ENCODE measurements around the gene OR5K4.

DNA sequence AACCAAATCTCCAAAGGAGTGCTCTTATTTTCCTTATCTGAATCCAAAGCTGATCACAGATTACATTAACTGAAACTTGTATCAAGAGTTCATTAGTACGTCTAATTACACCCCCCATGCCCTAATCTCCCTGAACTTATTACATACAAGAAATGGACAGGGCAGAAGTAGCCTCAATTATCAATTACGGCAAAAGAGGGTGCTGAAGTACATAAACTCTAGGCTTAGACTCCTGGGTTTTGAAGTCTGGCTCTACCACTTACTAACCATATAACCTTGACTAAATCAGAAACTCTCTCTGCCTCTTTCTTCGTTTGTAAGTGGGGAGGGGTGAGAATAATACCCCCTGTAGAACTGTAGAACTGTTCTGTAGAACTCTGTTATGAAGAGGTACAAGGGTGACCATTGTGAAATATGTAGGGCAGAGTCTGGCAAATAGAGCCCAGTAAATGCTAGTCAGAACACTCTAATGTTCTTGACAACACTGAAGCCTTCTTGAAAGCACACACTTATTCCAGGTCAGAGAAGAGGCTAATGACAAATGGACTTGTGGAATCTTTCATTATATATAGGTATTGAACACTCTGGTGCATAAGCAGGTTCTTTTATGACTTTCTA is 19.6 kb upstream of the OR5K4 start:
- TF ChIP-seq, protein P1, sequence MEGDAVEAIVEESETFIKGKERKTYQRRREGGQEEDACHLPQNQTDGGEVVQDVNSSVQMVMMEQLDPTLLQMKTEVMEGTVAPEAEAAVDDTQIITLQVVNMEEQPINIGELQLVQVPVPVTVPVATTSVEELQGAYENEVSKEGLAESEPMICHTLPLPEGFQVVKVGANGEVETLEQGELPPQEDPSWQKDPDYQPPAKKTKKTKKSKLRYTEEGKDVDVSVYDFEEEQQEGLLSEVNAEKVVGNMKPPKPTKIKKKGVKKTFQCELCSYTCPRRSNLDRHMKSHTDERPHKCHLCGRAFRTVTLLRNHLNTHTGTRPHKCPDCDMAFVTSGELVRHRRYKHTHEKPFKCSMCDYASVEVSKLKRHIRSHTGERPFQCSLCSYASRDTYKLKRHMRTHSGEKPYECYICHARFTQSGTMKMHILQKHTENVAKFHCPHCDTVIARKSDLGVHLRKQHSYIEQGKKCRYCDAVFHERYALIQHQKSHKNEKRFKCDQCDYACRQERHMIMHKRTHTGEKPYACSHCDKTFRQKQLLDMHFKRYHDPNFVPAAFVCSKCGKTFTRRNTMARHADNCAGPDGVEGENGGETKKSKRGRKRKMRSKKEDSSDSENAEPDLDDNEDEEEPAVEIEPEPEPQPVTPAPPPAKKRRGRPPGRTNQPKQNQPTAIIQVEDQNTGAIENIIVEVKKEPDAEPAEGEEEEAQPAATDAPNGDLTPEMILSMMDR (IDR thresholded peaks at IDR 0.05; ENCODE audit: low read depth, low read length, missing input control) = no peak
- TF ChIP-seq GABPA (IDR thresholded peaks at IDR 0.05 in 1 of 2, conservative IDR thresholded peaks at IDR 0.05 in 1 of 2) = no peak
- no peak for TF ChIP-seq SP1 (IDR thresholded peaks at IDR 0.05)
- no peak for TF ChIP-seq RAD21 (IDR thresholded peaks at IDR 0.05)
- TF ChIP-seq NR2F2 (IDR thresholded peaks at IDR 0.05) = no peak
- TF ChIP-seq EGR1 (IDR thresholded peaks at IDR 0.05; ENCODE audit: low read depth in 2 of 2) = no peak
- TF ChIP-seq JUND (IDR thresholded peaks at IDR 0.05) = no peak
- TF ChIP-seq, protein P2, sequence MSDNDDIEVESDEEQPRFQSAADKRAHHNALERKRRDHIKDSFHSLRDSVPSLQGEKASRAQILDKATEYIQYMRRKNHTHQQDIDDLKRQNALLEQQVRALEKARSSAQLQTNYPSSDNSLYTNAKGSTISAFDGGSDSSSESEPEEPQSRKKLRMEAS (IDR thresholded peaks at IDR 0.05) = no peak
- TF ChIP-seq TAF1 (conservative IDR thresholded peaks at IDR 0.05) = no peak
- TF ChIP-seq HNF4G (IDR thresholded peaks at IDR 0.05) = no peak
- TF ChIP-seq, protein P3, sequence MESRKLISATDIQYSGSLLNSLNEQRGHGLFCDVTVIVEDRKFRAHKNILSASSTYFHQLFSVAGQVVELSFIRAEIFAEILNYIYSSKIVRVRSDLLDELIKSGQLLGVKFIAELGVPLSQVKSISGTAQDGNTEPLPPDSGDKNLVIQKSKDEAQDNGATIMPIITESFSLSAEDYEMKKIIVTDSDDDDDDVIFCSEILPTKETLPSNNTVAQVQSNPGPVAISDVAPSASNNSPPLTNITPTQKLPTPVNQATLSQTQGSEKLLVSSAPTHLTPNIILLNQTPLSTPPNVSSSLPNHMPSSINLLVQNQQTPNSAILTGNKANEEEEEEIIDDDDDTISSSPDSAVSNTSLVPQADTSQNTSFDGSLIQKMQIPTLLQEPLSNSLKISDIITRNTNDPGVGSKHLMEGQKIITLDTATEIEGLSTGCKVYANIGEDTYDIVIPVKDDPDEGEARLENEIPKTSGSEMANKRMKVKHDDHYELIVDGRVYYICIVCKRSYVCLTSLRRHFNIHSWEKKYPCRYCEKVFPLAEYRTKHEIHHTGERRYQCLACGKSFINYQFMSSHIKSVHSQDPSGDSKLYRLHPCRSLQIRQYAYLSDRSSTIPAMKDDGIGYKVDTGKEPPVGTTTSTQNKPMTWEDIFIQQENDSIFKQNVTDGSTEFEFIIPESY (IDR thresholded peaks at IDR 0.05) = no peak
- TF ChIP-seq, protein P4, sequence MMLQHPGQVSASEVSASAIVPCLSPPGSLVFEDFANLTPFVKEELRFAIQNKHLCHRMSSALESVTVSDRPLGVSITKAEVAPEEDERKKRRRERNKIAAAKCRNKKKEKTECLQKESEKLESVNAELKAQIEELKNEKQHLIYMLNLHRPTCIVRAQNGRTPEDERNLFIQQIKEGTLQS (IDR thresholded peaks at IDR 0.05) = no peak
- TF ChIP-seq, protein P5, sequence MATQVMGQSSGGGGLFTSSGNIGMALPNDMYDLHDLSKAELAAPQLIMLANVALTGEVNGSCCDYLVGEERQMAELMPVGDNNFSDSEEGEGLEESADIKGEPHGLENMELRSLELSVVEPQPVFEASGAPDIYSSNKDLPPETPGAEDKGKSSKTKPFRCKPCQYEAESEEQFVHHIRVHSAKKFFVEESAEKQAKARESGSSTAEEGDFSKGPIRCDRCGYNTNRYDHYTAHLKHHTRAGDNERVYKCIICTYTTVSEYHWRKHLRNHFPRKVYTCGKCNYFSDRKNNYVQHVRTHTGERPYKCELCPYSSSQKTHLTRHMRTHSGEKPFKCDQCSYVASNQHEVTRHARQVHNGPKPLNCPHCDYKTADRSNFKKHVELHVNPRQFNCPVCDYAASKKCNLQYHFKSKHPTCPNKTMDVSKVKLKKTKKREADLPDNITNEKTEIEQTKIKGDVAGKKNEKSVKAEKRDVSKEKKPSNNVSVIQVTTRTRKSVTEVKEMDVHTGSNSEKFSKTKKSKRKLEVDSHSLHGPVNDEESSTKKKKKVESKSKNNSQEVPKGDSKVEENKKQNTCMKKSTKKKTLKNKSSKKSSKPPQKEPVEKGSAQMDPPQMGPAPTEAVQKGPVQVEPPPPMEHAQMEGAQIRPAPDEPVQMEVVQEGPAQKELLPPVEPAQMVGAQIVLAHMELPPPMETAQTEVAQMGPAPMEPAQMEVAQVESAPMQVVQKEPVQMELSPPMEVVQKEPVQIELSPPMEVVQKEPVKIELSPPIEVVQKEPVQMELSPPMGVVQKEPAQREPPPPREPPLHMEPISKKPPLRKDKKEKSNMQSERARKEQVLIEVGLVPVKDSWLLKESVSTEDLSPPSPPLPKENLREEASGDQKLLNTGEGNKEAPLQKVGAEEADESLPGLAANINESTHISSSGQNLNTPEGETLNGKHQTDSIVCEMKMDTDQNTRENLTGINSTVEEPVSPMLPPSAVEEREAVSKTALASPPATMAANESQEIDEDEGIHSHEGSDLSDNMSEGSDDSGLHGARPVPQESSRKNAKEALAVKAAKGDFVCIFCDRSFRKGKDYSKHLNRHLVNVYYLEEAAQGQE (IDR thresholded peaks at IDR 0.05) = no peak

Measured in liver (tissue), 3 donors.